Neuronal stem cell (in vitro differentiated cells): ENCODE measurements around the gene PHAF1.

Source experiments
- DNase-seq: peaks from one replicate; pipeline ENCODE4 v3.0.0-alpha.2; 2013; ENCODE audit warnings: low spot score
- H2AFZ ChIP-seq: one replicate; pipeline ENCODE4 v1.6.1; 2013; ENCODE audit warnings: mild to moderate bottlenecking, low read length, inconsistent platforms
- H2AK5ac ChIP-seq: 2 replicates; pipeline ENCODE4 v1.6.1; 2013; ENCODE audit warnings: low read depth, mild to moderate bottlenecking, inconsistent platforms, low read length, moderate library complexity, mixed read lengths
- H2BK120ac ChIP-seq: 2 replicates; pipeline ENCODE4 v1.6.1; 2013; ENCODE audit warnings: low read depth, mild to moderate bottlenecking, inconsistent platforms, low read length, moderate library complexity, mixed read lengths
- H2BK12ac ChIP-seq: one replicate; pipeline ENCODE4 v1.6.1; 2013; ENCODE audit warnings: low read length, inconsistent platforms
- H2BK15ac ChIP-seq: 2 replicates; pipeline ENCODE4 v1.6.1; 2013; ENCODE audit warnings: mild to moderate bottlenecking, low read length, inconsistent platforms, mixed read lengths
- H2BK5ac ChIP-seq: one replicate; pipeline ENCODE4 v1.6.1; 2013; ENCODE audit warnings: inconsistent platforms, mild to moderate bottlenecking, low read length, moderate library complexity
- H3K14ac ChIP-seq: one replicate; pipeline ENCODE4 v1.6.1; 2013; ENCODE audit warnings: low read length, inconsistent platforms
- H3K18ac ChIP-seq: 2 replicates; pipeline ENCODE4 v1.6.1; 2013; ENCODE audit warnings: low read length, inconsistent platforms
- H3K23ac ChIP-seq: 2 replicates; pipeline ENCODE4 v1.6.1; 2013; ENCODE audit warnings: low read depth, mild to moderate bottlenecking, mixed read lengths, low read length, inconsistent platforms; ENCODE audit not compliant: poor library complexity
- H3K27ac ChIP-seq: replicated peaks from 3 replicates; pipeline ENCODE4 v1.5.1; 2013; ENCODE audit warnings: low read length, inconsistent platforms
- H3K27me3 ChIP-seq, 3 experiments: 2 replicates each; pipeline ENCODE4 v1.6.1; 2013; ENCODE audit warnings: low read length in 3 of 3, mild to moderate bottlenecking in 2 of 3, inconsistent platforms in 1 of 3, low read depth in 1 of 3, mixed read lengths in 1 of 3, moderate library complexity in 1 of 3; ENCODE audit not compliant: control insufficient read depth in 3 of 3, insufficient read depth in 3 of 3
- H3K36me3 ChIP-seq, 2 donors: replicated peaks in 1 of 2; 2 replicates each; pipeline ENCODE4 v1.6.1; 2013; ENCODE audit warnings: low read length in 2 of 2; ENCODE audit not compliant: control insufficient read depth in 2 of 2, insufficient read depth in 2 of 2
- H3K4ac ChIP-seq: 2 replicates; pipeline ENCODE4 v1.6.1; 2013; ENCODE audit warnings: inconsistent platforms, mild to moderate bottlenecking, low read length, moderate library complexity
- H3K4me1 ChIP-seq, 2 donors: 1 replicate in 1 of 2; 2 replicates in 1 of 2; pipeline ENCODE4 v1.6.1; 2013; ENCODE audit warnings: low read length in 2 of 2, low read depth in 1 of 2; ENCODE audit not compliant: control insufficient read depth in 2 of 2, insufficient read depth in 1 of 2
- H3K4me2 ChIP-seq: one replicate; pipeline ENCODE4 v1.6.1; 2013; ENCODE audit warnings: mild to moderate bottlenecking, low read length, inconsistent platforms; ENCODE audit not compliant: insufficient read depth, poor library complexity, severe bottlenecking
- H3K4me3 ChIP-seq, 2 donors: 2 replicates each; pipeline ENCODE4 v1.5.1; 2013; ENCODE audit warnings: low read length in 2 of 2, mild to moderate bottlenecking in 2 of 2, inconsistent platforms in 1 of 2, moderate library complexity in 1 of 2
- H3K79me1 ChIP-seq: one replicate; pipeline ENCODE4 v1.6.1; 2013; ENCODE audit warnings: low read depth, mild to moderate bottlenecking, inconsistent platforms, low read length, moderate library complexity
- H3K9ac ChIP-seq: one replicate; pipeline ENCODE4 v1.6.1; 2013; ENCODE audit warnings: mild to moderate bottlenecking, low read depth, low read length, inconsistent platforms; ENCODE audit not compliant: poor library complexity
- H3K9me3 ChIP-seq, 2 donors: replicated peaks in 1 of 2; 2 replicates each; pipeline versions ENCODE3 to v1.6.1; 2013; ENCODE audit warnings: low read length in 2 of 2, mild to moderate bottlenecking in 2 of 2, inconsistent platforms in 1 of 2, low read depth in 1 of 2, mixed read lengths in 1 of 2, moderate library complexity in 1 of 2; ENCODE audit not compliant: control insufficient read depth in 2 of 2, insufficient read depth in 1 of 2
- H4K8ac ChIP-seq: one replicate; pipeline ENCODE4 v1.6.1; 2013; ENCODE audit warnings: low read depth, mild to moderate bottlenecking, inconsistent platforms, low read length, moderate library complexity
- H4K91ac ChIP-seq: one replicate; pipeline ENCODE4 v1.6.1; 2013; ENCODE audit warnings: low read length, low read depth, mild to moderate bottlenecking, inconsistent platforms; ENCODE audit not compliant: poor library complexity
- WGBS, 2 donors: extraction: QIAGEN DNeasy Blood & Tissue Kit; methylation state at CpG; one replicate each; pipeline ENCODE4 v1.1.7; 2013; ENCODE audit warnings: missing lambda C conversion rate in 2 of 2, mixed read lengths in 1 of 2; ENCODE audit not compliant: insufficient read length in 2 of 2, insufficient replicate concordance in 1 of 2; ENCODE audit errors: extremely low coverage in 2 of 2; 5-methylcytosine and 5-hydroxymethylcytosine counted together

The PHAF1 gene

DNA sequence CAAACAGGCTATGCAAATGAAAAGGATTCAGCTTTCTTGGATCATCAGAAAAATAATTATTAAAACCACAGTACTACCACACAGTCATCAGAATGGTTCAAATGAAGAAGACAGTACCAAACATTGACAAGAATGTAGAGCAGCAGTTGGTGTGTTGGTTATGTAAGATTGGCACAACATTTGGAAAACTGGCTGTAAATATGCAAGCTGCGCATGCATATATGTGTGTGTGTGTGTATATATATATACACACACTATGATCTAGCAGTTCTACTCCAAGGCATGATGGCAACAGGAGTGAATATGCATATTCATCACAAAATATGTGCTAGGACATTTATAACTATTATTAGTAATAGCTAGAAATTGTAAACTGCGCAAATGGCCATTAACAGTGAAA is 34.4 kb upstream of the PHAF1 start:
- H3K27ac ChIP-seq, result no peak overlapping the region
- no peak overlapping the region for H2BK15ac ChIP-seq
- no peaks in the 10 kb centered on the region for H3K9me3 ChIP-seq
- H3K14ac ChIP-seq, result no peak overlapping the region
- H4K8ac ChIP-seq, result no peak overlapping the region
- H4K91ac ChIP-seq, result no peak overlapping the region
- H2BK12ac ChIP-seq, result no peak overlapping the region
- no peak overlapping the region for H3K18ac ChIP-seq
- H3K4me3 ChIP-seq, result no peak overlapping the region
- no peak overlapping the region for H2BK5ac ChIP-seq
- peaks cover 2% of the 10 kb centered on the region for H3K79me1 ChIP-seq
- H2AK5ac ChIP-seq, result no peak overlapping the region
- H3K36me3 ChIP-seq, result peaks cover 3 to 90% of the 10 kb centered on the region in 2 donors
- no peak overlapping the region for H2BK120ac ChIP-seq
- no peak for DNase-seq
- no peak overlapping the region for H2AFZ ChIP-seq
- no peak overlapping the region for H3K9ac ChIP-seq
- H3K27me3 ChIP-seq, result no peaks in the 10 kb centered on the region
- no peak overlapping the region for H3K23ac ChIP-seq
- no peak overlapping the region for H3K4ac ChIP-seq
- no peak overlapping the region for H3K4me2 ChIP-seq
- no peaks in the 10 kb centered on the region for H3K4me1 ChIP-seq
- WGBS, 2 donors, result no CpG with 5 or more reads among the region's 2 CpGs

DNA sequence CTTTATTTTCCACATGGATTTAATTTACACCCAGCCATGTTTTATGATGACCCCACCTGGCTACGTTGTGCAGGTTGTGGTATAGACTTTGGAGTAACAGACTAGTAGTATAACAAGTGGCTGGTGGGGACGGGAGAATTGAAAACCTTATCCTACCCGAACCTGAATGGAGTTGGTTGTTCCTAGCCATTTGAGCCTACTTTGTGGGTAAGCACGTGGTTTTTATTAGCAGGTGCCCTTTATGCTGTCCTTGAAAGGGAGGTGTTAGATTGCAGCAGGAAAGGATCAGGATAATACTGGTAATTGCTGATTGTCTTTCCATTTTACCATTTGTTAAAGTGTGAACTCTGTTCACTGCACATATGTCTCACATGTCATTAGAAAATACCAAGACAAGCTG is 31.9 kb upstream of the PHAF1 start:
- Histone ChIP-seq H3K36me3 (peaks cover 3 to 86% of the 10 kb centered on the region in 2 donors), H2BK5ac (no peak overlapping the region), H2AFZ (no peak overlapping the region), H3K27me3 (no peaks in the 10 kb centered on the region), H3K9me3 (no peaks in the 10 kb centered on the region), H4K8ac (no peak overlapping the region), H2BK15ac (no peak overlapping the region), H3K79me1 (no peaks in the 10 kb centered on the region), H3K9ac (no peak overlapping the region), H2BK120ac (no peak overlapping the region), H3K4me1 (no peaks in the 10 kb centered on the region), H2AK5ac (no peak overlapping the region), H4K91ac (no peak overlapping the region), H3K14ac (no peak overlapping the region), H3K4me2 (no peak overlapping the region), H3K23ac (no peak overlapping the region), H3K4ac (no peak overlapping the region), H3K4me3 (no peak overlapping the region), H3K18ac (no peak overlapping the region), H3K27ac (no peak overlapping the region), H2BK12ac (no peak overlapping the region)
- no peak for DNase-seq
- no CpG with 5 or more reads among the region's 4 CpGs for WGBS, 2 donors

DNA sequence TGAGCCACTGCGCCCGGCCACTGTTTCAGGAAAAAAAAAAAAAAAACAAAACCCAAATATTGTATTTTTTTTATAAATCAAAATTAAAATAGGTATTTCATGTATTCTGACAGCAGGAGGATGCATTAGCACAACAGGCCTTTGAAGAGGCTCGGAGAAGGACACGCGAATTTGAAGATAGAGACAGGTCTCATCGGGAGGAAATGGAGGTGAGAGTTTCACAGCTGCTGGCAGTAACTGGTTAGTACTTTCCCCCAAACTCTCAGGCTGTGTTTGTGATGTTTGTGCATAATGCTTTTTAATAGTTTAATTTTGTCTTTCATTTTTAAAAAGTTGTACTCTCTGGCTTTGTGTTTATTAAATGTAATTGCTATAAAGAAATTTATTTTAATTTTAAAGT is 27.6 kb upstream of the PHAF1 start:
- Histone ChIP-seq H2BK120ac (no peak overlapping the region), H3K18ac (no peak overlapping the region), H4K91ac (no peak overlapping the region), H3K27ac (no peak overlapping the region), H2BK15ac (no peak overlapping the region), H2BK12ac (no peak overlapping the region), H3K4me3 (no peak overlapping the region), H3K4me1 (no peaks in the 10 kb centered on the region), H4K8ac (no peak overlapping the region), H3K9me3 (no peaks in the 10 kb centered on the region), H2BK5ac (no peak overlapping the region), H3K14ac (no peak overlapping the region), H3K4ac (no peak overlapping the region), H3K27me3 (no peaks in the 10 kb centered on the region), H3K79me1 (no peaks in the 10 kb centered on the region), H3K4me2 (no peak overlapping the region), H3K9ac (no peak overlapping the region), H2AK5ac (no peak overlapping the region), H2AFZ (no peak overlapping the region), H3K23ac (no peak overlapping the region), H3K36me3 (peaks cover 3 to 80% of the 10 kb centered on the region in 2 donors)
- DNase-seq, result no peak
- no CpG with 5 or more reads among the region's 6 CpGs for WGBS, 2 donors

DNA sequence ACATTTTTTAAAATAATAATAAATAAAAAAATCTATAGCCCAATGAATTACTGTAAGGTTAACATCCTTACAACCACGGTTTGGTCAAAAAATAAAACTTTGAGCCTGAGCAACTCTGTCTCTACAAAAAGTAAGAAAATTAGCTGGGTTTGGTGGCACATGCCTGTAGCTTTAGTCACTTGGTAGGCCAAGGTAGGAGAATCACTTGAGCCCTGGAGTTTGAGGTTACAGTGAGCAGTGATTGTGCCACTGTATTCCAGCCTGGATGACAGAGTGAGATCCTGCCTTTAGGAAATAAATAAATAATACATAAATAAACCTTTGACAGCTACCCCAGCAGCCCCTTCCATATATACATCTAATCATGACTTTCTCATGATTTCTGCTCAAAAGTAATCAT is 26.9 kb upstream of the PHAF1 start:
- H2BK15ac ChIP-seq, result no peak overlapping the region
- no peaks in the 10 kb centered on the region for H3K4me1 ChIP-seq
- DNase-seq, result no peak
- no peak overlapping the region for H2BK5ac ChIP-seq
- no peaks in the 10 kb centered on the region for H3K9me3 ChIP-seq
- no CpG with 5 or more reads among the region's 1 CpG for WGBS, 2 donors
- no peak overlapping the region for H3K18ac ChIP-seq
- H4K91ac ChIP-seq, result no peak overlapping the region
- no peak overlapping the region for H2AK5ac ChIP-seq
- no peak overlapping the region for H3K27ac ChIP-seq
- no peaks in the 10 kb centered on the region for H3K27me3 ChIP-seq
- H2AFZ ChIP-seq, result no peak overlapping the region
- H3K14ac ChIP-seq, result no peak overlapping the region
- no peaks in the 10 kb centered on the region for H3K79me1 ChIP-seq
- H2BK12ac ChIP-seq, result no peak overlapping the region
- no peak overlapping the region for H3K4me3 ChIP-seq
- no peak overlapping the region for H4K8ac ChIP-seq
- H3K36me3 ChIP-seq, result peaks cover 2 to 80% of the 10 kb centered on the region in 2 donors
- H3K4me2 ChIP-seq, result no peak overlapping the region
- H3K4ac ChIP-seq, result no peak overlapping the region
- H3K9ac ChIP-seq, result no peak overlapping the region
- no peak overlapping the region for H3K23ac ChIP-seq
- H2BK120ac ChIP-seq, result no peak overlapping the region
